Fibroblast of skin of right biceps (primary cell): Measurements from ENCODE around the gene FBRS.
"Not testable (repeated sequence)": the region's sequence is repeated elsewhere in the genome, so short reads cannot be mapped to it uniquely, and the experiment has no call there.

Experiments used
- DNase-seq: peaks from one replicate; pipeline ENCODE4 v3.0.0-alpha.2; 2013

FBRS gene

GRCh38 chr16:30665830-30666190, 7.6 kb downstream of the FBRS start:
- DNase-seq, result no peak

DNA sequence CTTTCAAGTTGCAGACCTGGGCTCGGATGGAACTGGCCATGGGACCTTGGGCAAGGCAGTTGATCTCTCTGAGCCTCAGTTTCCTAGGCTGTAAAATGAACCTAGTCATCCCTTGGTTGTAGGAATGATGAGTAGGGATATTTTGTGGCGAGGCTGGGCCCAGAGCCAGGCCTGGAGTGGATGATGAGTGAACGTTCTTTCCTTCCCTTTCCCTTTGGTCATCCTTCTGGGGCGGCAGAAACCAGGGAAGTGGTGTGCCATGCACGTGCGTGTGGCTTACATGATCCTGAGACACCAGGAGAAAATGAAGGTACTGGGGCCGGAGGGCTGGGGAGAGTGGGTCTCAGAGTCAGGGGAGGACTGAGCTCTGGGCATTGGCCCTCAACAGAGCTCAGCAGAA, 8.4 kb downstream of the FBRS start:
- peak; percentile 20 for DNase-seq

DNA sequence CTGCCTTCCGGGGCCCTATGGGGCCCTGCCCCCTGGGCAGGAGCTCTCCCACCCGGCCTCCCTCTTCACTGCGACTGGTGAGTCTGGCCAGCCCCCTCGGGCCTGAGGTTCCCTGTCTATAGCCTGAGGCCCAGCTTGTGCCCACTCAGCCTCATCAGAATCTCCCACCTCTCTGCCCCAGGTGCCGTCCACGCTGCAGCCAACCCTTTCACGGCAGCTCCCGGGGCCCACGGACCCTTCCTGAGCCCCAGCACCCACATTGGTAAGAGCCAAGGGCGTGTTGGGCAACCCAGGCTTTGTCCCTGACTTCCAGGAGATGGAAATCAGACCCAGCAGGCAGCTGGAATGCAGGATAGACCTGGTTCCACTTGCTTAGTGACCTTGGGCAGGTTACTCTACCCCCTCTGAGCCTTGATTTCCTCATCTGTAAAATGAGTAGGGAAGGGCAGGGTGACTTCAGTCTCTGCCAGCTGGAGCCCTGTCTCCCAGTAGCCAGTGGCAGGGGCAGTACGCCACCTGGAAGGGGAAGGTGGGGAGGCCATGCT, 9.2 kb downstream of the FBRS start:
- DNase-seq, result no peak

DNA sequence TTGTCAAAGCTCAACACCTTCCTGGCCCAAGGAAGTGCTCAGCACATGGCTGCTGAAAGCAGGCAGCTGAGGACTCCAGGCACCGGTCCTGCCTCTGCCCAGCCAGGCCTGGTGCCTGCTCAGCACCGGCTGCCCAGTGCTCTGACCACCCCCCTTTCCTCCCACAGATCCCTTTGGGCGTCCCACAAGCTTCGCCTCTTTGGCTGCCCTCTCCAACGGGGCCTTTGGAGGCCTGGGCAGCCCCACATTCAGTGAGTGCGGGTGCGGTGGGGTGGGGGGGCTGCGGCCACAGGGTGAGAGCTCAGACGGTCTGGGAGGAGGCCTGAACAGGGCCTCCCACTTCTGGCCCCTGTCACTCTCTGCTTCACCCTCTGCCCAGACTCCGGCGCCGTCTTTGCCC, 10.2 kb downstream of the FBRS start:
- DNase-seq, result no peak

GRCh38 chr16:30669026-30669902, 11.0 kb downstream of the FBRS start:
- no peak for DNase-seq

- no peak for DNase-seq
These were observed 11.9 kb downstream of the FBRS start for GRCh38 chr16:30669903-30670824.

DNA sequence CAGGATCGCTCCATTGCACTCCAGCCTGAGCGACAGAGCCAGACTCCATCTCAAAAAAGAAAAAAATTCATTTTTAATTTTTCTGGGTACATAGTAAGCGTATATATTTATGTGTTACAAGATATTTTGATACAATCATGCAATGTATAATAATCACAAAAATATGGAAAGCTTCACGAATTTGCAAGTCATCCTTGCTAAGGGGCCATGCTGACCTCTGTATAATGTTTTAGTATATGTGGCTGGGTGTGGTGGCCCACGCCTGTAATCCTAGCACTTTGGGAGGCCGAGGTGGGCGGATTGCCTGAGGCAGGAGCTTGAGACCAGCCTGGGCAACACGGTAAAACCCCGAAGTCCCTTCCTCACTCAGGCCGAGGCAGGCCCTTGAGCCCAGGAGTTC, 16.9 kb downstream of the FBRS start:
- DNase-seq, result no peak

GRCh38 chr16:30677931-30678585, 19.8 kb downstream of the FBRS start:
- DNase-seq, result no peak

DNA sequence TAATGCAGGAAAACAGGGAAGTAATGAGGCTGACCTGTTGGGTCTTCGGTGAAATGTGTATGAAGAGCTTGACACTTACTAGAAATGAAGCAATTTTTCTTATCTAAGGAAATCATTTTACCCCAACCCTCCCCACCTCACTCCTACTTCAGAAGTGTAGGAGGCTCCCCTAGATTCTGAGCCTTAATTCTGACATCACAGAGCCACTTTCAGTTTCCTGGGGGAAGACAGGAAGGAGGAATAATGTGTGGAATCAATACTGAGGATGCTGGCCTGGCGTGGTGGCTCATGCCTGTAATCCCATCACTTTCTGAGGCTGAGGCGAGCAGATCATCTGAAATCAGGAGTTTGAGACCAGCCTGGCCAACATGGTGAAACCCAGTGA, 20.3 kb downstream of the FBRS start:
- DNase-seq, result no peak

DNA sequence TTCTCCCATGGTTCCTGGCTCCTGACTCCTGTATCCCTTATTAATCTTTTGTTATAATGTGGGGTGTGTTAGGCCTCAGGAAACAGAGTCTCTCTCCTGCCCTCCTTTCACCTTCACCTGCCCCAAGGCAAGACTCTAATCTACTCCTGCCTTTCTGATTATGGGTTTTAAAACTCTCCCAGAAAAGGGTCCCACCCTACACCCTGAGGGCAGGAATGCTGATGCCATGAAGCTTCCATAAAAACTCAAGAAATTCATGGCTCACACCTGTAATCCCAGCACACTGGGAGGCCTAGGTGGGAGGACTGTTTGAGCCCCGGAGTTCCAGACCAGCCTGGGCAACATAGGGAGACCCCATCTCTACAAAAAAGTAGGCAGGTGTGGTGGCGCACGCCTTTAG, 22.1 kb downstream of the FBRS start:
- DNase-seq, result no peak

DNA sequence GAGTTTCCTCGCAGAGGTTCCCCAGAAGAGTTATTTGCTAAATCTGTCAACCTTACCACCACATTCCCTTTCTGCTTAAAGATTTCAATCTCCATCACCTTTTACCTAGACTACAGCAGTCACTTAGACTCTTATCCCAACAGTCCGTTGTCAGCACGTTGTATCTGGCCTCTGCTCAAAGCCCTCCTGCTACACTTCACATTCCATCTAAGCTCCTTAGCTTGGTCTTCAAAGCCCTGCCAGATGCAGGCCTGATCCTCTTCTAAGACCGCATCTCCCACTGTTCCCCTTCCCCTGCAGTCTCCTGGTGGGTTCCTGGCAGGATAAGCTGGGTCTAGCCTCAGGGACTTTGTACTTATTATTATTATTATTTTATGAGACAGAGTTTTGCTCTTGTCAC, 30.5 kb downstream of the FBRS start:
- DNase-seq, result no peak

DNA sequence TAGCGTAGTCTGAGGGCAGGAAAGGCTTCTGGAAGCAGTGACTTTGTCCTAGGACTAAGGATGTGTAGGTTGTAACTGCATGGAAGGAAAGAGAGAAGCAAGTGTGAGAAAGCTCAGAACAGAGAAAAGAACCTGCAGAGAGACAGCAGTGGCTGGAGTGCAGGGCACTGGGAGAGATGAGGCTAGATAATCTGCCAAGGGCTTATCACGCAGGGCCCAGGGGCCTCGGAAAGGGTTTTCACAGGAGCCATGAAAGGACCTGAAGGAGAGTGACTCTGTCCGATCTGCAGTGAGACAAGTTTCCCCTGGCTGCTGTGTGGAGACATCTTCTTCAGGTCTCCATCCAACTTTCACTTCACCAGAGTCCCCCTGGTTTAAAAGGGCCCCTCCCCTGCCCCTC, 33.7 kb downstream of the FBRS start:
- no peak for DNase-seq

DNA sequence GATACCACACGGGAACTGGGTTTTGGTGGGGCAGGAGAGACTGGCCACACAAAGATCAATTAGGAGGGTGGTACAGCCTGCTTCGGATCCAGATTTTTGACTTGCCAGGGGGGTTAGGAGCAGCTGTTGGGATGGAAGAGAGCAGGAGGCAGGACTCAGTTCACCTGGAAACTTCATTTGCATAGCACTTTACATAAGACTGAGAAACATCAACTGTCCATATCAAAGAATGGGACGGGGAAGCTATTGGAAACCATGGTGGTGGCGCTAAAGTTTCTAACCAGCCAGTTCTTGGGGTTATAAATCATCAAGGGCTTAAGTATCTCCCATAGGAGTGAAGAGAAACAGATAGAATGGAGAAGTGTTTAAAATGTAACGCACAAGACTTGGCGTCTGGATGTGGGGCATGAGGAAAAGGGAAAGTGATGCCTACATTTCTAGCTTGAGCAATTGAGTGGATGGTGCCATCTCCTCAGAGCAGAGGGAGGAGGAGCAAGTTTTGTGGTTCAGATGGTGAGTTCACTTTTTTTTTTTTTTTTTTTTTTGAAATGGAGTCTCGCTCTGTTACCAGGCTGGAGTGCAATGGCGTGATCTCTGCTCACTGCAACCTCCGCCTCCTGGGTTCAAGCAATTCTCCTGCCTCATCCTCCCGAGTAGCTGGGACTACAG, 34.3 kb downstream of the FBRS start:
- DNase-seq, result no peak

DNA sequence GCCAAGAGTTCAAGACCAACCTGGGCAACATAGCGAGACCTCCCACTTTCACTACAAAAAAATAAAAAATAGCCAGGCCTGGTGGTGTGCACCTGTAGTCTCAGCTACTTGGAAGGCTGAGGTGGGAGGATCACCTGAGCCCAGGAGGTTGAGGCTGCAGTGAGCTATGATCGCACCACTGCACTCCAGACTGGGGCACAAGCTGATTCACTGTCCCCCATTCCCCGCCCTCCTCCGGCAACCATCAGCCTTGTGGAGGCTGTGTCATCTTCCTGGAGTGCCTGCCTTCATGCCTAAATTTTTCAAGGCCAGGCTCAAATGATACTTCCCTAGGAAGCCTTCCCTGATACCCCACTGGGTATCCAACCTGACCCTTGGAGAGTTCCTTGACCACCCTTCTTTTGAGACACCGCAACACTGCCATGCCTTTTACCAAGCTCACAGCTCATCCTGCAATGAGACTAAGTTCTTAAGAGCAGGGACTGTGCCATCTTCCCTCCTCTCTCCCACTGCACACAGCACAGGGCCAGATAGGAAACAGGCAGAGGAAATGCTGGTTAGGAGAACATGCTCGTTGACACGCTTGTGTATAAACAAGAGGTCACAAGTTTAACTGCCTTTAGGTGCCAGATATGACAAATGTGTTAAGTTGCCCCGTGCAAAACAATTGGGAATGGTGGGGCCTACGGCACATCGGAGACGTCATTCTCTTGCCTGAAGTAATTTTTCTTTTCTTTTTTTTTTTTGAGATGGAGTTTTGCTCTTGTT, 36.9 kb downstream of the FBRS start:
- DNase-seq, result no peak

DNA sequence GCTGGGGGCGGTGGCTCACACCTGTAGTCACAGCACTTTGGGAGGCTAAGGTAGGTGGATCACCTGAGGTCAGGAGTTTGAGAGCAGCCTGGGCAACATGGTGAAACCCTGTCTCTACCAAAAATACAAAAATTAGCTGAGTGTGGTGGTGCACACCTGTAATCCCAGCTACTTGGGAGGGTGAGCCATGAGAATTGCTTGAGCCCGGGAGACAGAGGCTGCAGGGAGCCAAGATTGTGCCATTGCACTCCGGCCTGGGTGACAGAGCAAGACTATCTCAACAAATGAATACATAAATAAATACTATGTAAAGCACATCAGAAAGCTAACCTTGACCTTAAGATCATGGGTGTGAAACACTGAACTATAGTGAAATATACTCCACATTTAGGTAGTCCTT, 38.4 kb downstream of the FBRS start:
- DNase-seq, result not testable (repeated sequence)

- no peak for DNase-seq
These were observed 39.3 kb downstream of the FBRS start for GRCh38 chr16:30697264-30698138.

DNA sequence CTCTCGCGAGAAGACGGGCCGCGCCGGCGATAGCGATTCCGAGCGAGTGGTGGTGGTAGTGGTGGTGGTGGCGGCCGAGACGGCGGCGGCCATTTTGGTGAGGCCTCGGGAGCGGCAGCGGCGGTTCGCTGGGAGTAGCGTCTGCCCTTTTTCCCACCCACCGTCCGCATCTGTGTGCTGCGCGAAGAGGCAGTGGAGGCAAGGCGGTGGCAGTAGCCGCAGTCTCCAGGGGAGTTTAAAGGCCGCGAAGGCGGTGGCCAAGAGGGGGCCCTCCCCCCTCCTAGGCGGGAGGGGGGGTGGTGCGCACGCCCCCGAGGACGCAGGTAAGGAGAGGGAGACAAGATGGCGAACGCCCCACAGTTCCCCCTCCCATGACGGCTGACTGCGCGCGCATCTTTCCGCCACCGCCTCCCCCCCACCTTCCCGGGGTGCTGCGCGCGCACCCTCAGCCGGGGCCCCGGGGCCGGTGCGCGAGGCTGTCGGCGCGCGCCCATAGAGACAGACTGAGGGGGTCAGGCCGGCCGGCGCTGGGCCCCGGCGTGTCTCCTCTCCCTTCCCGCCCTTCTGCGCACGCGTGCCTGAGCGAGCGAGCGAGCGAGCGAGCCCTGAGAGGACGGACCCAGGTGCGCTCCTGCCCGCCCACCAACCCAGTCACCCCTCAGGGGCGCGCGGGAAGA, 40.0 kb downstream of the FBRS start:
- DNase-seq, result peak; percentile 98

DNA sequence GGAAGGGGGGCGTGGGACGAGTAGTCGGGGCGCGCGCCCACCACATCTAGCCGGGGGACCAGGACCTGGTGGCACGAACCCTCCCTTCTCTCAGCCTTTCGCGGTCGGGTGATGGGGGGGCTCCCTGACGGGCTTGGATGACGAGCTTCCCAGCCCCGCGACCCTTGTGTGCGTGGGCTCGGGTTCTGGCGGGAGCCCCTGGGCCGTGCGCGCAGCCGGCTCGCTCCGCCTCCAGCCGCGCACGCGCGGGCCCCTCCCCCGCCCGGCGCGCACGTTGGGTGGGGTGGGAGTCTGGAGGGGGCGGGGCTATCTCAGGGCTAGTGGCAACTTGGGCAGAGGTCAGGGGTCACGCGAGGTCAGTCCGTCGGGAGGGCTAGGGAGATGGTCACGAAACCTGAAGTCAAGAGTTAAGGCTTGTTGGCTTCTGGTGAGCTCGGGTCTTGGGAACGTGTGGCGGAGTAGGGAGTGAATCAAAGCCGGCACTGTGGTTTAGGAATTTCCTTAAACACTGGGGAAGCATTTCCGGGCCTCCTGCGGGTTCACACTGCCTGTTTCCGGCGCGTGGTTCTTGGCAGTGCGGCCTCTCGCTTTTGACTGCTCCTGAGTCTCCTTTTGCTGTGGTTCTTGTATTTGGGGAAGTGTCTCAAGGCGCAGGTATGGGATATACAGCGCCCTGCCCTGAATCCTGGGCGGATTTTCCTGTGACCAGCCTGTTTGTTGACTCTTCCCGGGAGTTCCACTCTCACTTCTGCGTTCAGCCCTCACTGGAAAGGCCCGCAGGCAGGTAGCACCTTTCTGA, 40.8 kb downstream of the FBRS start, which contains the start of gene SRCAP:
TSS of gene SRCAP (plus strand) at position 356 of the 799 bp plus-strand sequence. CDS start 1,654 bp downstream, outside the sequence.
- peak; percentile 77 for DNase-seq

- DNase-seq, result no peak
These were observed 41.4 kb downstream of the FBRS start for GRCh38 chr16:30699615-30700099.
